AG04450 (cell line): ENCODE results near the gene DCAF12. TPM values are rescaled to one million over a fixed set of nuclear protein-coding genes. Genes with fewer than 3 reads are reported as not detected.
"Not testable (repeated sequence)": the region's sequence is repeated elsewhere in the genome, so short reads cannot be mapped to it uniquely, and the experiment has no call there.

ENCODE experiments used
- CTCF ChIA-PET: fragments of 300-600, 350-600 bp; formaldehyde crosslinking; extraction: SDS; loops from one replicate; lab custom pipeline; 2022; ENCODE audit warnings: antibody characterized with exemption, inconsistent platforms; lab: Charles Lee
- POLR2A ChIA-PET: fragments of 350-600 bp; formaldehyde crosslinking; extraction: SDS; loops from one replicate; lab custom pipeline; 2021; ENCODE audit warnings: antibody characterized with exemption, inconsistent platforms; lab: Yijun Ruan, JAX
- DNase-seq: peaks from one replicate; pipeline ENCODE4 v3.0.0-alpha.2; 2011; ENCODE audit warnings: low read depth, low spot score
- H3K27ac ChIP-seq: one replicate; pipeline ENCODE4 v1.5.1; 2012; ENCODE audit warnings: low read depth, low read length, control low read depth
- H3K27me3 ChIP-seq: one replicate; pipeline ENCODE4 v1.6.0; 2012; ENCODE audit warnings: low read length; ENCODE audit not compliant: control insufficient read depth, insufficient read depth
- H3K4me3 ChIP-seq: 2 replicates; pipeline ENCODE4 v1.5.1; 2011; ENCODE audit warnings: mild to moderate bottlenecking, low read depth, low read length, control low read depth
- H3K9me3 ChIP-seq: 2 replicates; pipeline ENCODE4 v1.5.1; 2012; ENCODE audit warnings: low read length; ENCODE audit not compliant: control insufficient read depth, insufficient read depth
- polyA plus RNA-seq: library from polyadenylated mRNA; depleted of rRNA; stranded (reverse); fragments of >200 nt; gene quantifications from 2 replicates; pipeline ENCODE4 v1.2.3, GENCODE V29; 2011
- TF ChIP-seq, protein P1 (sequence below): IDR thresholded peaks from 2 replicates; pipeline ENCODE4 v1.5.1; 2011; ENCODE audit warnings: low read depth, low read length, control low read depth, inconsistent platforms

DCAF12 gene
- polyA plus RNA-seq, 1 experiment: 27.8 TPM

DNA sequence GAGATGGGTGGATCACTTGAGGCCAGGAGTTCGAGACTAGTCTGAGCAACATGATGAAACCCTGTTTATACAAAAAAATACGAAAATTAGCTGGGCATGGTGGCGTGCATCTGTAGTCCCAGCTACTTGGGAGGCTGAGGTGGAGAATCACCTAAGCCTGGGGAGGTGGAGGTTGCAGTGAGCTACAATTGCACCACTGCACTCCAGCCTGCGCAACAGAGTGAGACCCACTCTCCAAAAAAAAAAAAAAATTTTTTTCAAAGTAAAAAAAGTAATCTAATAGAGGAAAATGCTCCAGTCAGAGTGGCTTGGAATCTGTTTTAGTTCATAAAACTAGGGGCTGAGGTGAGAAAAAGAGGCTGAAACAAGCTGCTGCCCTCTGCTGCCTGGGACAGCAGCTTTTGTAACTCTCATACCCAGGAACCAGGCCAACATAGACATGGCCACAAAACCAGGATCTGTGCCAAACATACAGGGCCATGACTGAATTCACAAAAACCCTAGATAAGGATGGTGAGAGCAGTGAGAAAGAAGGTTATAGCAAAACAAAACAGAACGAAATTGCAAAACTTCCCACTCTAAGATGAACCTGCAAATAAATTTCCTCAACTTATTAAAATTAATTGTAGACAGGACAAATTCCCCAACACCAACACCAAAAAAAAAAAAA, 13.1 kb upstream of the DCAF12 start:
- Histone ChIP-seq H3K27ac (no peak overlapping the region), H3K9me3 (peaks cover 4% of the 10 kb centered on the region; the same call in 1 of the 2 replicates), H3K4me3 (no peak overlapping the region), H3K27me3 (no peaks in the 10 kb centered on the region)
- POLR2A ChIA-PET: interaction anchor here (0.6 kb wide), 1 partner anchor 118 kb away, joined by 6 read pairs; no protein-coding TSS in a partner anchor
- DNase-seq: peak; percentile 60
- CTCF ChIA-PET: interaction anchor here (0.6 to 1.7 kb wide), 3 partner anchors 13 to 113 kb away, joined by 3 to 5 read pairs (median 5); no protein-coding TSS in a partner anchor
- TF ChIP-seq, protein P1, sequence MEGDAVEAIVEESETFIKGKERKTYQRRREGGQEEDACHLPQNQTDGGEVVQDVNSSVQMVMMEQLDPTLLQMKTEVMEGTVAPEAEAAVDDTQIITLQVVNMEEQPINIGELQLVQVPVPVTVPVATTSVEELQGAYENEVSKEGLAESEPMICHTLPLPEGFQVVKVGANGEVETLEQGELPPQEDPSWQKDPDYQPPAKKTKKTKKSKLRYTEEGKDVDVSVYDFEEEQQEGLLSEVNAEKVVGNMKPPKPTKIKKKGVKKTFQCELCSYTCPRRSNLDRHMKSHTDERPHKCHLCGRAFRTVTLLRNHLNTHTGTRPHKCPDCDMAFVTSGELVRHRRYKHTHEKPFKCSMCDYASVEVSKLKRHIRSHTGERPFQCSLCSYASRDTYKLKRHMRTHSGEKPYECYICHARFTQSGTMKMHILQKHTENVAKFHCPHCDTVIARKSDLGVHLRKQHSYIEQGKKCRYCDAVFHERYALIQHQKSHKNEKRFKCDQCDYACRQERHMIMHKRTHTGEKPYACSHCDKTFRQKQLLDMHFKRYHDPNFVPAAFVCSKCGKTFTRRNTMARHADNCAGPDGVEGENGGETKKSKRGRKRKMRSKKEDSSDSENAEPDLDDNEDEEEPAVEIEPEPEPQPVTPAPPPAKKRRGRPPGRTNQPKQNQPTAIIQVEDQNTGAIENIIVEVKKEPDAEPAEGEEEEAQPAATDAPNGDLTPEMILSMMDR: peak; percentile 40

DNA sequence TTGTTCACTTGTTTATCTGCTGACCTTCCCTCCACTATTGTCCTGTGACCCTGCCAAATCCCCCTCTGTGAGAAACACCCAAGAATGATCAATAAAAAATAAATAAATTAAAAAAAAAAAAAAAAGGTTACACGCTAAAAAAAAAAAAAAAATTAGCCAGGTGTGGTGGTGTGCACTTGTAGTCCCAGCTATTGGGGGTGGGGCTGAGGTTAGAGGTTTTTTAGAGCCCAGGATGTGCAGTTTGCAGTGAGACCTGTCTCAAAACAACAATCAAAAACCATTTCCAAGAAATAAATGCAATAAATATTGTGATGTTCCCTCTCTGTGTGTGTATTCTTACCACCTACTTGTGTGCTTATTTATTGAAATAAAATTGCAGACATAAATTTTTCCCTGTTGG, 12.1 kb upstream of the DCAF12 start:
- CTCF ChIA-PET, H3K27ac ChIP-seq, H3K27me3 ChIP-seq, H3K4me3 ChIP-seq, H3K9me3 ChIP-seq, POLR2A ChIA-PET, DNase-seq: not testable (repeated sequence)

DNA sequence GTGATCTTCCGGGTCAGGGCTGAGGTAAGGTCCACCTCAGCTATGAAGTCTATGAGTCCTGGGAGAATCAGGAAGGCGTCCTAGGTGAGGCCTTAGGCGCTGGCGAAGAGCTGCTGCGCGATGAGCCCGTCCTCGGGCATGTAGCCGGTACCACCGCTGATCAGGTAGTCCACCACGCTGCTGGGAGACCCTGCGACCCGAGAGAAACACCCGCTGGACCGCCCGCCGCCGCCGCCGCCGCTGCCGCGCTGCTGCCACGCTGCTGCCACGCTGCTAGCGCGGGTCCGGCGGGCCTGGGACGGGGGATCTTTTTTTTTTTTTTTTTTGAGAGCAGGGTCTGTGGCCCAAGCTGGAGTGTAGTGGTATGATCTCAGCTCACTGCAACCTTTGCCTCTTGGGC, 8.0 kb upstream of the DCAF12 start:
- no peak for DNase-seq
- Histone ChIP-seq H3K9me3 (peaks cover 4% of the 10 kb centered on the region; the same call in 1 of the 2 replicates), H3K27me3 (no peaks in the 10 kb centered on the region), H3K4me3 (no peak overlapping the region), H3K27ac (no peak overlapping the region)
- CTCF ChIA-PET: no interaction called here
- POLR2A ChIA-PET: no interaction called here
- TF ChIP-seq, protein P1: no peak

DNA sequence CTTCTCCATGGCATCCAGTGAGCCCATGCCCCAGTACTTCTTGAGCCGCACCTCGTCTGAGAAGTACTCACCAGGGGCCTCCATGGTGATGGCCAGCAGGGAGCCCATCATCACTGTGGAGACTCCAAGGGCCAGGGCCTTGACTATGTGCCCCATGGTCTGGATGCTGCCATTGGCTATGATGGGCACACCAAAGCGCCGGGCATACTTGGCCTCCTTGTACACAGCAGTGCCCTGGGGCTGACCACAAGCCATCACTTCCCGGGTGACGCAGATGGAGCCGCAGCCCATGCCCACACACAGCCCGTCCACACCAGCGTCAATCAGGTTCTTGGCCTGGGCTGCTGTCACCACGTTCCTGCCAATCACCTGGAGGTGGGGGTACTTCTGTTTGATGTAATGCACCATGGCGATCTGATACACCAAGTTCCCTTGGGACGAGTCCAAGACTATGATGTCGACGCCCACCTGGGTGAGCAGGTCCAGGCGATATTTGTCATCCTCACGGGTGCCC, 7.0 kb upstream of the DCAF12 start:
- Histone ChIP-seq H3K27ac (no peak overlapping the region), H3K9me3 (peaks cover 4% of the 10 kb centered on the region; the same call in 1 of the 2 replicates), H3K4me3 (no peak overlapping the region), H3K27me3 (no peaks in the 10 kb centered on the region)
- POLR2A ChIA-PET: no interaction called here
- TF ChIP-seq, protein P1: no peak
- DNase-seq: no peak
- CTCF ChIA-PET: no interaction called here

DNA sequence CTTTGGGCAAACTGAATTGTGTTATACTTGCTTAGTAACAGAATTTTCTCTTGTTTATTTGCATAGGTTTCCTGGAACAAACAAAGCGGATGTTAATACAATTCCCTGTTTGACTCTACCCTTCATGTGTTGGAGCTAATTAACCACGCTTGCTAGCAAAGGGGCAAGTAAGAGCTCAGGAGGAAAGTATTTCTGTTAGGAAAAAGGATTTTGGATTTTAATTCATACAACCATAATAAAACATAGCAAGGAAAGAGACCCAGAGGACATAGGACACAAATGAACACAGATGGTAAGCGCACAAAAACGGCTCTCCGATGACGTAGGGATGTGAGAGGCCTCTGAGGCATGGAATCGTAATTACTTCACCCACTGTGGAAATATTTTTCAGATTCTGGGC, 5.1 kb upstream of the DCAF12 start:
- Histone ChIP-seq H3K27ac (no peak overlapping the region), H3K4me3 (no peak overlapping the region), H3K27me3 (no peaks in the 10 kb centered on the region), H3K9me3 (peaks cover under 1% of the 10 kb centered on the region; the same call in 1 of the 2 replicates)
- no peak for DNase-seq
- ChIA-PET POLR2A (no interaction called here), CTCF (interaction anchor here (0.7 kb wide), 1 partner anchor 64 kb away, joined by 4 read pairs; no protein-coding TSS in a partner anchor)
- TF ChIP-seq, protein P1: no peak
